IMR-90 (cell line): ENCODE data around the gene FIBCD1. TPM values are rescaled to one million over a fixed set of nuclear protein-coding genes. Genes with fewer than 3 reads are reported as not detected.

ENCODE experiments used
- ATAC-seq: fragments of 200-7000 bp; cut with Tn5 transposase; 2 replicates; pipeline ENCODE4 v1.9.1; 2020; ENCODE audit warnings: low read depth, mild to moderate bottlenecking, moderate library complexity
- BruUV-seq: library from RNA; stranded (reverse); fragments of 400-500 nt; replicated peaks from 2 replicates; lab custom pipeline; 2021; lab: Mats Ljungman, UMichigan
- CTCF ChIA-PET: fragments of 300-600 bp; formaldehyde crosslinking; extraction: SDS; loops from one replicate; lab custom pipeline; 2021; ENCODE audit warnings: antibody characterized with exemption; lab: Yijun Ruan, JAX
- POLR2A ChIA-PET: fragments of 300-600 bp; sonication (Branson Sonifier 250); formaldehyde crosslinking; loops from one replicate; lab custom pipeline; 2022; ENCODE audit warnings: antibody characterized with exemption; ENCODE audit not compliant: unreplicated experiment; lab: Charles Lee
- DNase-seq: peaks from one replicate; pipeline ENCODE4 v3.0.0; 2013
- H2AFZ ChIP-seq: replicated peaks from 2 replicates; pipeline ENCODE3; 2013; ENCODE audit warnings: low read length, mild to moderate bottlenecking; ENCODE audit not compliant: poor library complexity
- H2AK5ac ChIP-seq: 2 replicates; pipeline ENCODE4 v1.6.1; 2013; ENCODE audit warnings: low read depth, low read length, inconsistent platforms
- H2AK9ac ChIP-seq: replicated peaks from 2 replicates; pipeline ENCODE3; 2013; ENCODE audit warnings: mild to moderate bottlenecking, low read depth, low read length, moderate library complexity; ENCODE audit not compliant: poor library complexity
- H2BK120ac ChIP-seq: 2 replicates; pipeline ENCODE4 v1.6.1; 2013; ENCODE audit warnings: low read depth, low read length, inconsistent platforms
- H2BK15ac ChIP-seq: 3 replicates; pipeline ENCODE4 v1.6.1; 2013; ENCODE audit warnings: low read depth, low read length, inconsistent platforms
- H2BK20ac ChIP-seq: 2 replicates; pipeline ENCODE4 v1.6.1; 2013; ENCODE audit warnings: low read depth, mild to moderate bottlenecking, inconsistent platforms, low read length, moderate library complexity
- H2BK5ac ChIP-seq: 2 replicates; pipeline ENCODE4 v1.6.1; 2013; ENCODE audit warnings: mild to moderate bottlenecking, low read depth, low read length, inconsistent platforms; ENCODE audit not compliant: poor library complexity, severe bottlenecking
- H3K14ac ChIP-seq: replicated peaks from 2 replicates; pipeline ENCODE4 v1.6.1; 2013; ENCODE audit warnings: low read depth, low read length, inconsistent platforms
- H3K18ac ChIP-seq: 2 replicates; pipeline ENCODE4 v1.6.1; 2013; ENCODE audit warnings: low read depth, low read length, control low read depth
- H3K23ac ChIP-seq: 2 replicates; pipeline ENCODE4 v1.6.1; 2013; ENCODE audit warnings: low read depth, low read length, inconsistent platforms
- H3K27ac ChIP-seq: 2 replicates; pipeline ENCODE4 v1.5.1; 2013; ENCODE audit warnings: mild to moderate bottlenecking, control low read depth, low read length; ENCODE audit not compliant: insufficient read depth
- H3K27me3 ChIP-seq: 2 replicates; pipeline ENCODE4 v1.6.1; 2013; ENCODE audit warnings: low read length; ENCODE audit not compliant: control insufficient read depth, insufficient read depth
- H3K36me3 ChIP-seq: 2 replicates; pipeline ENCODE4 v1.6.1; 2013; ENCODE audit warnings: low read length, mixed read lengths; ENCODE audit not compliant: control insufficient read depth, insufficient read depth
- H3K4ac ChIP-seq: 2 replicates; pipeline ENCODE4 v1.6.1; 2013; ENCODE audit warnings: low read depth, low read length, inconsistent platforms
- H3K4me1 ChIP-seq: 2 replicates; pipeline ENCODE4 v1.6.1; 2013; ENCODE audit warnings: low read length, mixed read lengths; ENCODE audit not compliant: control insufficient read depth, insufficient read depth
- H3K4me2 ChIP-seq: 2 replicates; pipeline ENCODE4 v1.6.1; 2013; ENCODE audit warnings: low read depth, mild to moderate bottlenecking, control low read depth, low read length, moderate library complexity
- H3K4me3 ChIP-seq: 2 replicates; pipeline ENCODE4 v1.5.1; 2013; ENCODE audit warnings: low read depth, mild to moderate bottlenecking, control low read depth, low read length, moderate library complexity; ENCODE audit not compliant: insufficient read depth
- H3K56ac ChIP-seq: 2 replicates; pipeline ENCODE4 v1.6.1; 2013; ENCODE audit warnings: low read length, inconsistent platforms; ENCODE audit not compliant: insufficient read depth; ENCODE audit errors: extremely low read depth
- H3K79me1 ChIP-seq, 2 experiments: 2 replicates each; pipeline ENCODE4 v1.6.1; 2013; ENCODE audit warnings: low read length in 2 of 2, inconsistent platforms in 1 of 2, low read depth in 1 of 2
- H3K9ac ChIP-seq: 2 replicates; pipeline ENCODE4 v1.6.1; 2013; ENCODE audit warnings: low read depth, low read length, control low read depth
- H3K9me1 ChIP-seq: 2 replicates; pipeline ENCODE4 v1.6.1; 2013; ENCODE audit warnings: low read length, inconsistent platforms; ENCODE audit not compliant: insufficient read depth
- H3K9me3 ChIP-seq: 2 replicates; pipeline ENCODE4 v1.6.1; 2013; ENCODE audit warnings: low read length; ENCODE audit not compliant: control insufficient read depth, insufficient read depth
- H4K20me1 ChIP-seq: 2 replicates; pipeline ENCODE4 v1.6.1; 2013; ENCODE audit warnings: low read length, inconsistent platforms; ENCODE audit not compliant: insufficient read depth
- H4K5ac ChIP-seq: 2 replicates; pipeline ENCODE4 v1.6.1; 2013; ENCODE audit warnings: mild to moderate bottlenecking, low read depth, low read length, control low read depth
- H4K8ac ChIP-seq, 2 experiments: 2 replicates each; pipeline ENCODE4 v1.6.1; 2013; ENCODE audit warnings: low read depth in 2 of 2, low read length in 2 of 2, control low read depth in 1 of 2, inconsistent platforms in 1 of 2
- H4K91ac ChIP-seq: 2 replicates; pipeline ENCODE4 v1.6.1; 2013; ENCODE audit warnings: low read depth, low read length, inconsistent platforms; ENCODE audit not compliant: insufficient read depth
- BHLHE40 ChIP-seq: fragments of 150-350 bp; IDR thresholded peaks from 2 replicates; pipeline ENCODE4 v1.6.1; 2016; ENCODE audit warnings: mild to moderate bottlenecking, low read depth, low read length
- CEBPB ChIP-seq: IDR thresholded peaks from 2 replicates; pipeline ENCODE4 v1.6.1; 2012; ENCODE audit warnings: low read depth, low read length, improper control_type of control experiment
- CHD1 ChIP-seq: IDR thresholded peaks from 2 replicates; pipeline ENCODE4 v1.6.1; 2012; ENCODE audit warnings: low read depth, low read length, improper control_type of control experiment
- CTCF ChIP-seq: conservative IDR thresholded peaks from 2 replicates; pipeline ENCODE4 v1.5.1; 2012; ENCODE audit warnings: mild to moderate bottlenecking, low read depth, low read length, improper control_type of control experiment
- MXI1 ChIP-seq: IDR thresholded peaks from 2 replicates; pipeline ENCODE4 v1.6.1; 2012; ENCODE audit warnings: low read depth, mild to moderate bottlenecking, low read length, moderate library complexity, borderline replicate concordance
- NFE2L2 ChIP-seq: fragments of 150-350 bp; IDR thresholded peaks from 2 replicates; pipeline ENCODE4 v1.6.1; 2016; ENCODE audit warnings: low read depth, mild to moderate bottlenecking, low read length
- POLR2A ChIP-seq: IDR thresholded peaks from 2 replicates; pipeline ENCODE4 v1.6.1; 2012; ENCODE audit warnings: mild to moderate bottlenecking, low read depth, low read length
- SMC3 ChIP-seq: fragments of 150-350 bp; IDR thresholded peaks from 2 replicates; pipeline ENCODE4 v1.6.1; 2016; ENCODE audit warnings: low read depth, mild to moderate bottlenecking, antibody characterized with exemption, low read length, moderate library complexity
- WGBS, 2 experiments: methylation state at CpG; one replicate each; pipeline versions ENCODE4 v1.1.5 to v1.1.7; 2013; ENCODE audit warnings: missing lambda C conversion rate in 2 of 2; ENCODE audit not compliant: insufficient read length in 1 of 2; ENCODE audit errors: extremely low coverage in 2 of 2; 5-methylcytosine and 5-hydroxymethylcytosine counted together
- dilution Hi-C: fragments of 300-500 bp; cut with HindIII; formaldehyde crosslinking; loops from one replicate; pipeline ENCODE4 v1.14.3; 2018; ENCODE audit warnings: low sequenced_read_pairs; ENCODE audit not compliant: unreplicated experiment
- in situ Hi-C: fragments of 300-500 bp; cut with MboI; formaldehyde crosslinking; loops from 3 replicates; pipeline ENCODE4 v1.14.3; 2019; ENCODE audit warnings: low sequenced_read_pairs, inconsistent platforms, mixed read lengths
- intact Hi-C: fragments of 100-400 bp; cut with micrococcal nuclease; formaldehyde crosslinking; loops from 2 replicates; pipeline ENCODE4 v1.10.0; 2022
- polyA plus RNA-seq, 3 experiments: library from polyadenylated mRNA; depleted of rRNA; stranded (reverse); fragments of >200 nt; gene quantifications; 2 replicates each; pipeline ENCODE4 v1.2.3, GENCODE V29; 2012; ENCODE audit warnings: low replicate concordance in 1 of 3
- total RNA-seq: library from RNA; depleted of rRNA; stranded (reverse); fragments of >200 nt; gene quantifications from 2 replicates; pipeline ENCODE4 v1.2.3, GENCODE V29; 2012

FIBCD1 gene
- total and polyA plus RNA-seq, 2 of the 4 experiments (the other 2 are of a cell fraction) = 1.1 to 10.1 TPM

- H2BK15ac ChIP-seq = no peak overlapping the region
- no peak overlapping the region for H3K23ac ChIP-seq
- intact Hi-C loops (no loop called here), dilution Hi-C loops (no loop called here), in situ Hi-C loops (no loop called here)
- H4K8ac ChIP-seq = no peak overlapping the region
- H2AK9ac ChIP-seq = no peak overlapping the region
- H2BK5ac ChIP-seq = no peak overlapping the region
- no peak overlapping the region for H4K5ac ChIP-seq
- H3K27ac ChIP-seq = no peak overlapping the region
- no TSS peak for BruUV-seq
- 90% methylated on average over 2 of the region's 8 CpGs; no CpG with 5 or more reads in 1 of the 2 experiments for WGBS, 2 experiments
- H3K4me1 ChIP-seq = no peaks in the 10 kb centered on the region
- ATAC-seq (no peak), DNase-seq (no peak)
- CTCF ChIA-PET = no interaction called here
- no peak overlapping the region for H3K4me2 ChIP-seq
- no peaks in the 10 kb centered on the region for H3K36me3 ChIP-seq
- no peak for TF ChIP-seq NFE2L2
- no peak for TF ChIP-seq CEBPB
- TF ChIP-seq SMC3 = no peak
- no peak for TF ChIP-seq MXI1
- TF ChIP-seq BHLHE40 = no peak
- TF ChIP-seq CTCF = no peak
- TF ChIP-seq POLR2A = no peak
- no peak for TF ChIP-seq CHD1
- H4K91ac ChIP-seq = no peak overlapping the region
- no peak overlapping the region for H2AFZ ChIP-seq
- H3K18ac ChIP-seq = no peak overlapping the region
- no peak overlapping the region for H3K14ac ChIP-seq
- H3K4ac ChIP-seq = no peak overlapping the region
- H2BK20ac ChIP-seq = no peak overlapping the region
- no peaks in the 10 kb centered on the region for H3K79me1 ChIP-seq
- H4K20me1 ChIP-seq = no peaks in the 10 kb centered on the region
- H3K4me3 ChIP-seq = no peak overlapping the region
- no peak overlapping the region for H2BK120ac ChIP-seq
- H3K9ac ChIP-seq = no peak overlapping the region
- peaks cover 10% of the 10 kb centered on the region for H3K9me3 ChIP-seq
- no peak overlapping the region for H2AK5ac ChIP-seq
- H3K56ac ChIP-seq = no peak overlapping the region
- POLR2A ChIA-PET = no interaction called here
- H3K9me1 ChIP-seq = no peaks in the 10 kb centered on the region
- peaks cover 67% of the 10 kb centered on the region for H3K27me3 ChIP-seq
Observed at GRCh38 chr9:130948266-130948665, 9.2 kb upstream of the FIBCD1 start.
